ENCODE measurements around the gene ARHGEF7.

DNA sequence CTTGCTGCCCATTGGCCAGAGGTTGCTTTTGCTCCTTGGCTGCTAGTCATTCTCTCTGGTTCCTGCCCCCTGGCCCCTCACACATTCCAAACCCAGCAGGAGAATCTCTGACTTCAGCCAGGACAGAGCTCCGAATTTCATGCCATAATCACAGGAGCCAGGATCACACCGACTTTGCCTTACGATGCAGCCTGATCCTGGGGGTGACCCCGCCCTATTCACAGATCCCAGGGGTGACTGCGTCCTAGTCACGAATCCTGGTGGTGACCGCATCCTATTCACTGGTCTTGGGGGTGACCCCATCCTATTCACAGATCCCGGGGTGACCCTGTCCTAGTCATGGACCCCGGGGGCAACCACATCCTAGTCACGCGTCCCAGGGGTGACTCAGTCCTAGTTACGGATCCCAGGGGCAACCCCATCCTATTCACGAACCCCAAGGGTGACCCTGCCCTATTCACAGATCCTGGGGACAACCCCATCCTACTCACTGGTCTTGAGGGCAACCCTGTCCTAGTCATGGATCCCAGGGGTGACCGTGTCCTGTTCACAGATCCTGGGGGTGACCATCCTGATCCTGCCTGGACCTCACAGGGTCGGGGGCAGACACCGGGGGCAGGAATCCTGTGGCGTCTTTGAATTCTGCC lies 198.0 kb downstream of the ARHGEF7 start:
- TF ChIP-seq, protein P1, sequence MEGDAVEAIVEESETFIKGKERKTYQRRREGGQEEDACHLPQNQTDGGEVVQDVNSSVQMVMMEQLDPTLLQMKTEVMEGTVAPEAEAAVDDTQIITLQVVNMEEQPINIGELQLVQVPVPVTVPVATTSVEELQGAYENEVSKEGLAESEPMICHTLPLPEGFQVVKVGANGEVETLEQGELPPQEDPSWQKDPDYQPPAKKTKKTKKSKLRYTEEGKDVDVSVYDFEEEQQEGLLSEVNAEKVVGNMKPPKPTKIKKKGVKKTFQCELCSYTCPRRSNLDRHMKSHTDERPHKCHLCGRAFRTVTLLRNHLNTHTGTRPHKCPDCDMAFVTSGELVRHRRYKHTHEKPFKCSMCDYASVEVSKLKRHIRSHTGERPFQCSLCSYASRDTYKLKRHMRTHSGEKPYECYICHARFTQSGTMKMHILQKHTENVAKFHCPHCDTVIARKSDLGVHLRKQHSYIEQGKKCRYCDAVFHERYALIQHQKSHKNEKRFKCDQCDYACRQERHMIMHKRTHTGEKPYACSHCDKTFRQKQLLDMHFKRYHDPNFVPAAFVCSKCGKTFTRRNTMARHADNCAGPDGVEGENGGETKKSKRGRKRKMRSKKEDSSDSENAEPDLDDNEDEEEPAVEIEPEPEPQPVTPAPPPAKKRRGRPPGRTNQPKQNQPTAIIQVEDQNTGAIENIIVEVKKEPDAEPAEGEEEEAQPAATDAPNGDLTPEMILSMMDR (optimal IDR thresholded peaks at IDR 0.05 in 1 of 3, IDR thresholded peaks at IDR 0.05 in 1 of 3, conservative IDR thresholded peaks at IDR 0.05 in 1 of 3; ENCODE audit: extremely low read depth in 1 of 3, insufficient read depth in 2 of 3, low read length in 3 of 3), result no peak
- no peak for TF ChIP-seq EZH2 (IDR thresholded peaks at IDR 0.05; ENCODE audit: low read length)
